GM10248 (cell line): ENCODE results near the gene METTL23.
"Not testable (repeated sequence)": the region's sequence is repeated elsewhere in the genome, so short reads cannot be mapped to it uniquely, and the experiment has no call there.

Experiments used
- CTCF ChIA-PET: fragments of 300-600 bp; sonication (Branson Sonifier 250); formaldehyde crosslinking; extraction: SDS; loops from one replicate; lab custom pipeline; 2021; ENCODE audit warnings: antibody characterized with exemption; lab: Yijun Ruan, JAX
- POLR2A ChIA-PET: fragments of 350-650 bp; sonication (Branson Sonifier 250); formaldehyde crosslinking; extraction: SDS; loops from one replicate; lab custom pipeline; 2020; ENCODE audit warnings: antibody characterized with exemption; lab: Yijun Ruan, JAX
- DNase-seq: peaks from one replicate; pipeline ENCODE4 v3.0.0; 2012; ENCODE audit errors: extremely low spot score
- CTCF ChIP-seq: IDR thresholded peaks from 2 replicates; pipeline ENCODE4 v1.5.1; 2012; ENCODE audit warnings: mild to moderate bottlenecking, low read depth; ENCODE audit errors: extremely low read depth, missing control alignments, control extremely low read depth

METTL23 gene

GRCh38 chr17:76720211-76720610, 6.4 kb upstream of the METTL23 start:
- TF ChIP-seq CTCF, result no peak
- ChIA-PET POLR2A (no interaction called here), CTCF (interaction anchor here (1.6 kb wide), 1 partner anchor 197 kb away, joined by 7 read pairs; no protein-coding TSS in a partner anchor)
- DNase-seq, result no peak

DNA sequence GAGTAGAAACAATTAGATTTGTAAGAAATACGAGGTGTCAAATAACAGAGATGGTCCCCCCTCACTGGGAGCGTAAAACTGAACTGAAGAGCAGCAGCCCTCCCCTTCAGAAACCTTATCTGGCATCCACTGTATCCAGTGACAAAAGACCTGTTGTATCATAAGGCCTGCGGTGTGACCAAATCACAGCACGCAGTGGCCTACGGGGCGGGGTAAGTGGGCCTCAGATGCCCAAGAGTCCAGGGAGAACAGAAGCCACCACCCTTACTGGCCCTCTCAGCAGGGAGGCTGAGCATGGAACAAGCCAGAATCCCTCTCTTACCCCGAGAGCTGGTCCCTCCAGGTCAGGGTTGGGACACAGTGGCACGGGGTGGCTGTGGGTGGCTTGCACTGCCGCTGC, 5.7 kb upstream of the METTL23 start:
- CTCF ChIA-PET, result no interaction called here
- POLR2A ChIA-PET, result interaction anchor here (0.5 kb wide), 1 partner anchor 105 kb away, joined by 9 read pairs; no protein-coding TSS in a partner anchor
- no peak for TF ChIP-seq CTCF
- DNase-seq, result no peak

- no peak for TF ChIP-seq CTCF
- POLR2A ChIA-PET, result interaction anchor here (0.5 kb wide), 1 partner anchor 106 kb away, joined by 9 read pairs; no protein-coding TSS in a partner anchor
- DNase-seq, result no peak
- CTCF ChIA-PET, result interaction anchor here (0.8 kb wide), 1 partner anchor 13 kb away, joined by 3 read pairs; no protein-coding TSS in a partner anchor
Measured at GRCh38 chr17:76721463-76721862, 5.2 kb upstream of the METTL23 start.

DNA sequence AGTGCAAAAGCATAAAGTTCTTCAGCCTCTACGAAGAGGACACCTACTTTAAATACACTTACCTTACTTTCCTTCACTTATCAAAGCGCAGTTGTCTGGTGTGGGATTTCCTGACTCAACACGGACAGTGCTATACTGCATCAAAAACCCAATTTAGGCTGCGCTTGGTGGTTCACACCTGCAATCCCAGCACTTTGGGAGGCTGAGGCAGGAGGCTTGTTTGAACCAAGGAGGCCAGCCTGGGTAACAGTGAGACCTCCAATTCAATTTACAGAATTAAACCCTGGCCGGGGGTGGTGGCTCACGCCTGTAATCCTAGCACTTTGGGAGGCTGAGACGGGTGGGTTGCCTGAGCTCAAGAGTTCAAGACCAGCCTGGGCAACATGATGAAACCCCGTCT, 4.4 kb upstream of the METTL23 start:
- TF ChIP-seq CTCF, result no peak
- ChIA-PET POLR2A (interaction anchor here (0.7 kb wide), 1 partner anchor 10 kb away, joined by 7 read pairs; no protein-coding TSS in a partner anchor), CTCF (interaction anchor here (0.8 to 6.4 kb wide), 2 partner anchors 7 to 14 kb away, joined by 3 to 45 read pairs; no protein-coding TSS in a partner anchor)

GRCh38 chr17:76722977-76723376, 3.7 kb upstream of the METTL23 start:
- POLR2A ChIA-PET, result interaction anchor here (0.7 kb wide), 1 partner anchor 9 kb away, joined by 7 read pairs; no protein-coding TSS in a partner anchor
- DNase-seq, result not testable (repeated sequence)
- CTCF ChIA-PET, result interaction anchor here (6.4 kb wide), 1 partner anchor 8 kb away, joined by 45 read pairs; no protein-coding TSS in a partner anchor

More for the DNA sequence above, 4.4 kb upstream of the METTL23 start:
- no peak for DNase-seq

GRCh38 chr17:76723812-76724211, 2.8 kb upstream of the METTL23 start:
- no peak for DNase-seq
- no peak for TF ChIP-seq CTCF
- CTCF ChIA-PET, result interaction anchor here (6.4 kb wide), 1 partner anchor 8 kb away, joined by 45 read pairs; no protein-coding TSS in a partner anchor
- POLR2A ChIA-PET, result no interaction called here

- ChIA-PET POLR2A (interaction anchor here (0.6 to 3.2 kb wide), 4 partner anchors 8 to 12 kb away, joined by 4 to 58 read pairs (median 10); partner anchors contain the start of genes MFSD11 and SRSF2), CTCF (interaction anchor here (1.3 to 6.4 kb wide), 2 partner anchors 10 kb away, joined by 3 to 45 read pairs; no protein-coding TSS in a partner anchor)
- no peak for TF ChIP-seq CTCF
- DNase-seq, result peak; percentile 69
Measured at GRCh38 chr17:76725580-76726230, 934 bp upstream of the METTL23 start.
